Activated B cell treated with CpG ODN at 0.5 μM for 24 hours (primary cell): Measurements from ENCODE around the gene HHATL. TPM values are rescaled to one million over a fixed set of nuclear protein-coding genes. Genes with fewer than 3 reads are reported as not detected.

Experiments
- ATAC-seq: fragments of 200-7000 bp; cut with Tn5 transposase; one replicate; pipeline ENCODE4 v1.10.0; 2021; ENCODE audit warnings: low read depth, mild to moderate bottlenecking, moderate library complexity
- CTCF ChIA-PET: fragments of 350-600 bp; sonication (Branson Sonifier 250); formaldehyde crosslinking; loops from one replicate; lab custom pipeline; 2021; ENCODE audit warnings: antibody characterized with exemption; lab: Charles Lee
- POLR2A ChIA-PET: fragments of 350-600 bp; sonication (Branson Sonifier 250); formaldehyde crosslinking; loops from one replicate; lab custom pipeline; 2021; ENCODE audit warnings: antibody characterized with exemption; lab: Charles Lee
- DNase-seq: peaks from one replicate; pipeline ENCODE4 v3.0.0; 2022
- H3K27ac Mint-ChIP-seq: one replicate; pipeline ENCODE4 v1.8.0; 2020; ENCODE audit warnings: mixed read lengths
- H3K27me3 Mint-ChIP-seq: one replicate; pipeline ENCODE4 v1.8.0; 2021; ENCODE audit warnings: mixed read lengths
- H3K36me3 Mint-ChIP-seq: one replicate; pipeline ENCODE4 v1.8.0; 2021; ENCODE audit warnings: low read depth, mixed read lengths
- H3K4me1 Mint-ChIP-seq: one replicate; pipeline ENCODE4 v1.8.0; 2021; ENCODE audit warnings: mixed read lengths
- H3K4me3 Mint-ChIP-seq: one replicate; pipeline ENCODE4 v1.8.0; 2020; ENCODE audit warnings: mild to moderate bottlenecking, mixed read lengths
- H3K9me3 Mint-ChIP-seq: one replicate; pipeline ENCODE4 v1.8.0; 2020; ENCODE audit warnings: mixed read lengths
- intact Hi-C: fragments of 100-400 bp; cut with micrococcal nuclease; formaldehyde crosslinking; loops from one replicate; pipeline ENCODE4 v1.15.1; 2024
- total RNA-seq: library from RNA; stranded (reverse); gene quantifications from 2 replicates; pipeline ENCODE4 v1.2.3, GENCODE V29; 2022
- TF ChIP-seq, protein P1 (sequence below): fragments of 200-600 bp; IDR thresholded peaks from one replicate; pipeline ENCODE4 v1.8.0; 2022; ENCODE audit warnings: antibody characterized with exemption, mild to moderate bottlenecking

Gene HHATL
- total RNA-seq, 1 donor from 2014 or later: not detected

DNA sequence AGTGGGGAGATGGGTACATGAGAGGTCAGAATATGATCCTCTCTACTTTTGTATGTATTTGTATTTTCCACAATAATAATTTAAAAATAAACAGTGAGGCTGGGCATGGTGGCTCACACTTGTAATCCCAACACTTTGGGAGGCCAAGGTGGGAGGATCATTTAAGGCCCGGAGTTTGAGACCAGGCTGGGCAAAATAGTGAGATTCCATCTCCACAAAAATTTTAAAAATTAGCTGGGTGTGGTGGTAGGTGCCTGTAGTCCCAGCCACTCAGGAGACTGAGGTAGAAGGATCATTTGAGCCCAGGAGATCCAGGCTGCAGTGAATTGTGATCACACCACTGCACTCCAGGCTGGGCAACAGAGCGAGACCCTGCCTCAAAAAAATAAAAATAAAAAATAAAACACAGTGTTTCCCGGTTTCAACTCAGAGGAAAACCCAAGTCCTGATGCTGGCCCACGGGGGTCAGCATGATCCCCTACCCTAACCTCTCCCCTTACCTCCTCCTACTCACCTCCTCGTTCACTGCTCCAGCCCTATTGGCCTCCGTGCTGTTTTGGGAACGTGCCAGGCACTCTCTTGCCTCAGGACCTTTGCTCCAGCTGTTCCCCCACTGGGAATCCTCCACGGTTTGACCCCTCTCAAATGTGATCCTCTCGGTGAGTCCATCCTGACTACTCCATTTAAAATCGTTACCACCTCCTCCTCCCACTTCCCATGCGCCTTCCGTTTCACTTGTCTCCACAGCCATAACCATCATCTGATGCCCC lies 20.1 kb downstream of the HHATL start:
- no peaks in the 10 kb centered on the region for H3K36me3 Mint-ChIP-seq
- no peak overlapping the region for H3K27ac Mint-ChIP-seq
- no peak for ATAC-seq
- ChIA-PET CTCF (no interaction called here), POLR2A (no interaction called here)
- peak; percentile 1 for DNase-seq
- no peak overlapping the region for H3K4me3 Mint-ChIP-seq
- H3K27me3 Mint-ChIP-seq: peaks cover 19% of the 10 kb centered on the region
- TF ChIP-seq, protein P1, sequence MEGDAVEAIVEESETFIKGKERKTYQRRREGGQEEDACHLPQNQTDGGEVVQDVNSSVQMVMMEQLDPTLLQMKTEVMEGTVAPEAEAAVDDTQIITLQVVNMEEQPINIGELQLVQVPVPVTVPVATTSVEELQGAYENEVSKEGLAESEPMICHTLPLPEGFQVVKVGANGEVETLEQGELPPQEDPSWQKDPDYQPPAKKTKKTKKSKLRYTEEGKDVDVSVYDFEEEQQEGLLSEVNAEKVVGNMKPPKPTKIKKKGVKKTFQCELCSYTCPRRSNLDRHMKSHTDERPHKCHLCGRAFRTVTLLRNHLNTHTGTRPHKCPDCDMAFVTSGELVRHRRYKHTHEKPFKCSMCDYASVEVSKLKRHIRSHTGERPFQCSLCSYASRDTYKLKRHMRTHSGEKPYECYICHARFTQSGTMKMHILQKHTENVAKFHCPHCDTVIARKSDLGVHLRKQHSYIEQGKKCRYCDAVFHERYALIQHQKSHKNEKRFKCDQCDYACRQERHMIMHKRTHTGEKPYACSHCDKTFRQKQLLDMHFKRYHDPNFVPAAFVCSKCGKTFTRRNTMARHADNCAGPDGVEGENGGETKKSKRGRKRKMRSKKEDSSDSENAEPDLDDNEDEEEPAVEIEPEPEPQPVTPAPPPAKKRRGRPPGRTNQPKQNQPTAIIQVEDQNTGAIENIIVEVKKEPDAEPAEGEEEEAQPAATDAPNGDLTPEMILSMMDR: no peak
- H3K9me3 Mint-ChIP-seq: peaks cover 10% of the 10 kb centered on the region
- peaks cover 2% of the 10 kb centered on the region for H3K4me1 Mint-ChIP-seq
- intact Hi-C loops: no loop called here

DNA sequence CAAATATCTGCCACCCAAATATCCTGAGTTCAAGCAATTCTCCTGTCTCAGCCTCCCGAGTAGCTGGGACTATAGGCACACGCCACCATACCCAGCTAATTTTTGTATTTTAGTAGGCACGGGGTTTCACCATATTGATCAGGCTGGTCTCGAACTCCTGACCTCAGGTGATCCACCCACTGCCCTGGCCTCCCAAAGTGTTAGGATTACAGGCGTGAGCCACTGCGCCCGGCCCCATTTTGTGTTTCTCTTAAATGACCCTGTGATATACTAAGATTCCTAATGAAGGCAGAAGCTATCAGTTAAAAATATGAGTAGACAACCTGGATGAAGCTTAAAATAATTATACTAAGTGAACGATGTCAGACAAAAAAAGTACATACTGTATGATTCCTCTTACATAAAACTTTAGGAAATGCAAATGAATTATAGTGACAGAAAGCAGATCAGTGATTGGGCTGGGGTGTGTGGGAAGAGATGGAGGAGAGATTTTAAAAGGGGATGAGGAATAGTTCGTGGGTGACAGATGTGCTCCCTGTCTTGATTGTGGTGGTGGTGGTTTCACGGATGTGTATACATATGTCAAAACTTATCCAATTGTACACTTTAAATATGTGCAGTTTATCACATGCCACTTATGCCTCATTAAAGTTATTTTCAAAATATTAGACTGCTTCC lies 21.1 kb downstream of the HHATL start:
- DNase-seq: no peak
- TF ChIP-seq, protein P1: no peak
- POLR2A ChIA-PET: no interaction called here

DNA sequence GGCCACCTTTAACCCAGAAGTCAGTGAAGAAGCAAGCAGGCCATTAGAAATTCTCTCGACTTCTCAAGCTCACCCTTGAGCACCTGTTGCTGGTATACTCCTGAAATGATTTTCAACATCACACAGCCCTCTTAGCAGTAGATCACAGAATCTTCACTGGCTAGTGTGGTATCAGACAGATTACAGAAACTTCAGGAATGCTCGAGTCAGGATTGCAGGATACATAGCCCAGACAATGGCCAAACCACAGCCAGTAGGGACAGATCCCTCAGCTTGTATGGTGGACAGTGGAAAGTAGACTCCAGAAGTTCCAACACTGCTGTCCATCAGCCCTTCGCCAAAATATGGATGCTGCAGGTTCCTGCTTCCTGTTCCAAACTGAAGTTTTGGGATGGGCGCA lies 21.8 kb downstream of the HHATL start:
- Mint-ChIP-seq H3K9me3 (peaks cover 16% of the 10 kb centered on the region), H3K27me3 (peaks cover 17% of the 10 kb centered on the region), H3K4me1 (peaks cover under 1% of the 10 kb centered on the region), H3K27ac (no peak overlapping the region), H3K36me3 (no peaks in the 10 kb centered on the region), H3K4me3 (no peak overlapping the region)
- intact Hi-C loops: no loop called here
- POLR2A ChIA-PET: no interaction called here
- TF ChIP-seq, protein P1: no peak
- CTCF ChIA-PET: no interaction called here
- ATAC-seq (no peak), DNase-seq (no peak)

More for the DNA sequence above, 21.1 kb downstream of the HHATL start:
- peaks cover 19% of the 10 kb centered on the region for H3K27me3 Mint-ChIP-seq
- no peaks in the 10 kb centered on the region for H3K36me3 Mint-ChIP-seq
- H3K4me1 Mint-ChIP-seq: peaks cover 2% of the 10 kb centered on the region
- ATAC-seq: no peak
- no peak overlapping the region for H3K27ac Mint-ChIP-seq
- no peak overlapping the region for H3K4me3 Mint-ChIP-seq
- CTCF ChIA-PET: no interaction called here
- intact Hi-C loops: no loop called here
- peaks cover 14% of the 10 kb centered on the region for H3K9me3 Mint-ChIP-seq

DNA sequence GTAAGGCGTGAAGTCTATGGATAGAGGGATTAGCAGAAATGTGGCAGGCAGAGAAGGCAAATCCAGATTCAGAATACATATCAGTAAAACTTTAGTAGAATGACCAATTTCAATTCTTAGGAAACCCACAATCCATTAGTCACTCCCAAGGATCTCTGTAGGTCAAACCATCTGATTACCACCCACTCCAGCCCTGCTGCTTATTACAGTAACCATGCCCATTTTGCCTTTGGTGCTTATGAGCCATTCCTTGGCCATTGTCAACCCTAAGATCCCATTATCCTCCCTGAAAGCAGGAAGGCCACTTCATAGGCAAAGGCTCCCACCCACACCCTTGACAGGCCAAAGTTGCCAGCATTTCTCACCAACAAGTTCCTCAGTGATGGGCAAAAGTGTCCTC lies 22.3 kb downstream of the HHATL start:
- no peak for ATAC-seq
- peaks cover 15% of the 10 kb centered on the region for H3K27me3 Mint-ChIP-seq

DNA sequence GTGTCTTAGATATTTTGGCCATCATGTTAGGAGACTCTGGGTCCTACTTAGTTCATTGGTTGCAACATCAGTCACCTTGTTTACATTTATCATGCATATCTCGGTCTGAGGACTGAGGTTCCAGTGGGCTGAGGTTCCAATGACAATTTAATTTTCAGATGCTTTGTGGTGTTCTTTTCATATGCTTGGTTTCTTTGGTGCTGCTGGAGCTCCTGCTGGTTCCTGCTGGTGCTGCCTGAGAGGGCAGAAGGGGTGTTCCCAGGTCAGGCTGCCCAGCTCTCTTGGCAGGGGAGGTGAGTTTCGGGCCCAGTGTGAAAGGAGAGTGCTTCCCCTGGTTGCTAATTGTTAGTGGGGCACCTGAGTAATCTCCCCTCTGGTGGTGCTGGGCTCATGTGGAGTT lies 24.2 kb downstream of the HHATL start:
- ChIA-PET CTCF (no interaction called here), POLR2A (no interaction called here)
- TF ChIP-seq, protein P1: no peak
- H3K36me3 Mint-ChIP-seq: no peaks in the 10 kb centered on the region
- H3K4me1 Mint-ChIP-seq: no peaks in the 10 kb centered on the region
- H3K9me3 Mint-ChIP-seq: peaks cover 17% of the 10 kb centered on the region
- H3K27ac Mint-ChIP-seq: no peak overlapping the region
- H3K27me3 Mint-ChIP-seq: peaks cover 8% of the 10 kb centered on the region
- no peak for ATAC-seq
- no peak for DNase-seq
- H3K4me3 Mint-ChIP-seq: no peak overlapping the region
- intact Hi-C loops: no loop called here

More for the DNA sequence above, 22.3 kb downstream of the HHATL start:
- intact Hi-C loops: no loop called here
- H3K9me3 Mint-ChIP-seq: peaks cover 17% of the 10 kb centered on the region
- no peaks in the 10 kb centered on the region for H3K36me3 Mint-ChIP-seq
- CTCF ChIA-PET: no interaction called here
- TF ChIP-seq, protein P1: no peak
- DNase-seq: no peak
- no peak overlapping the region for H3K27ac Mint-ChIP-seq
- H3K4me3 Mint-ChIP-seq: no peak overlapping the region
- POLR2A ChIA-PET: no interaction called here
- no peaks in the 10 kb centered on the region for H3K4me1 Mint-ChIP-seq
